Calu3 (cell line): ENCODE results near the gene DBR1. TPM values are rescaled to one million over a fixed set of nuclear protein-coding genes. Genes with fewer than 3 reads are reported as not detected.

Experiments
- BruUV-seq: library from RNA; stranded (reverse); fragments of 400-500 nt; replicated peaks from 2 replicates; lab custom pipeline; 2021; lab: Mats Ljungman, UMichigan
- CTCF ChIA-PET: fragments of 300-600 bp; sonication (Branson Sonifier 250); formaldehyde crosslinking; loops from one replicate; lab custom pipeline; 2022; ENCODE audit warnings: antibody characterized with exemption; lab: Charles Lee
- DNase-seq: peaks from one replicate; pipeline ENCODE4 v3.0.0; 2022
- H3K27ac Mint-ChIP-seq: one replicate; pipeline ENCODE4 v1.8.0; 2022; ENCODE audit warnings: mixed read lengths; ENCODE audit not compliant: unreplicated experiment
- H3K27me3 Mint-ChIP-seq: one replicate; pipeline ENCODE4 v1.8.0; 2022; ENCODE audit warnings: mixed read lengths; ENCODE audit not compliant: unreplicated experiment
- H3K36me3 Mint-ChIP-seq: one replicate; pipeline ENCODE4 v1.8.0; 2022; ENCODE audit warnings: mild to moderate bottlenecking, moderate library complexity, mixed read lengths; ENCODE audit not compliant: insufficient read depth, unreplicated experiment
- H3K4me1 Mint-ChIP-seq: one replicate; pipeline ENCODE4 v1.8.0; 2022; ENCODE audit warnings: mild to moderate bottlenecking, low read depth, mixed read lengths; ENCODE audit not compliant: unreplicated experiment
- H3K4me3 Mint-ChIP-seq: one replicate; pipeline ENCODE4 v1.8.0; 2022; ENCODE audit warnings: mild to moderate bottlenecking, low read depth, moderate library complexity, mixed read lengths; ENCODE audit not compliant: unreplicated experiment
- H3K9me3 Mint-ChIP-seq: one replicate; pipeline ENCODE4 v1.8.0; 2022; ENCODE audit warnings: low read depth, mixed read lengths; ENCODE audit not compliant: unreplicated experiment
- intact Hi-C: fragments of 100-400 bp; cut with micrococcal nuclease; formaldehyde crosslinking; loops from one replicate; pipeline ENCODE4 v1.10.0; 2022; ENCODE audit not compliant: unreplicated experiment
- total RNA-seq: library from RNA; stranded (reverse); gene quantifications from 2 replicates; pipeline ENCODE4 v1.2.3, GENCODE V29; 2022
- TF ChIP-seq, protein P1 (sequence below): fragments of 200-600 bp; IDR thresholded peaks from one replicate; pipeline ENCODE4 v1.8.0; 2022; ENCODE audit warnings: antibody characterized with exemption; ENCODE audit not compliant: unreplicated experiment

The DBR1 gene
- total RNA-seq, 1 experiment from 2014 or later = 30.8 TPM

DNA sequence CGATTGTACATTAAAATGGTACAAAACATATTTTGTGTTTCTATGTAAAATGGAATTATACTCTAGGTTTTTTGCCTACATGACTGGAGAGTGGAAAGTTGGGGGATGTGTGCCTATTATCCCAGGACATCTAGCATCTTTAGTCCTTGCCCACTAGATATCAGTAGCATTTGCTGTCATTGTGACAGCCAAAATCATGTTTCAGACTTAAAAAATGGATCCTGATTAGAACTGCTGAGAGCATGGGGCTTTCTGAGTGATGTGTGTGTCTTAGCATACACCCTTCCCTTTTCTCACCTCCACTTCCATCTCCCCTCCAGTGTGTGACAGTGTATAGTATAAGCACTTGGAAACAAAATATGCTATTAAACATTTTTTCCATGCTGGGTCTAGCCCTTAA lies 25.7 kb upstream of the DBR1 start:
- TF ChIP-seq, protein P1, sequence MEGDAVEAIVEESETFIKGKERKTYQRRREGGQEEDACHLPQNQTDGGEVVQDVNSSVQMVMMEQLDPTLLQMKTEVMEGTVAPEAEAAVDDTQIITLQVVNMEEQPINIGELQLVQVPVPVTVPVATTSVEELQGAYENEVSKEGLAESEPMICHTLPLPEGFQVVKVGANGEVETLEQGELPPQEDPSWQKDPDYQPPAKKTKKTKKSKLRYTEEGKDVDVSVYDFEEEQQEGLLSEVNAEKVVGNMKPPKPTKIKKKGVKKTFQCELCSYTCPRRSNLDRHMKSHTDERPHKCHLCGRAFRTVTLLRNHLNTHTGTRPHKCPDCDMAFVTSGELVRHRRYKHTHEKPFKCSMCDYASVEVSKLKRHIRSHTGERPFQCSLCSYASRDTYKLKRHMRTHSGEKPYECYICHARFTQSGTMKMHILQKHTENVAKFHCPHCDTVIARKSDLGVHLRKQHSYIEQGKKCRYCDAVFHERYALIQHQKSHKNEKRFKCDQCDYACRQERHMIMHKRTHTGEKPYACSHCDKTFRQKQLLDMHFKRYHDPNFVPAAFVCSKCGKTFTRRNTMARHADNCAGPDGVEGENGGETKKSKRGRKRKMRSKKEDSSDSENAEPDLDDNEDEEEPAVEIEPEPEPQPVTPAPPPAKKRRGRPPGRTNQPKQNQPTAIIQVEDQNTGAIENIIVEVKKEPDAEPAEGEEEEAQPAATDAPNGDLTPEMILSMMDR = no peak
- H3K9me3 Mint-ChIP-seq = no peaks in the 10 kb centered on the region
- no TSS peak for BruUV-seq
- no peak overlapping the region for H3K27ac Mint-ChIP-seq
- H3K36me3 Mint-ChIP-seq = no peaks in the 10 kb centered on the region
- intact Hi-C loops = no loop called here
- H3K27me3 Mint-ChIP-seq = no peaks in the 10 kb centered on the region
- DNase-seq = no peak
- peaks cover 25% of the 10 kb centered on the region for H3K4me1 Mint-ChIP-seq
- no peak overlapping the region for H3K4me3 Mint-ChIP-seq
- CTCF ChIA-PET = no interaction called here

DNA sequence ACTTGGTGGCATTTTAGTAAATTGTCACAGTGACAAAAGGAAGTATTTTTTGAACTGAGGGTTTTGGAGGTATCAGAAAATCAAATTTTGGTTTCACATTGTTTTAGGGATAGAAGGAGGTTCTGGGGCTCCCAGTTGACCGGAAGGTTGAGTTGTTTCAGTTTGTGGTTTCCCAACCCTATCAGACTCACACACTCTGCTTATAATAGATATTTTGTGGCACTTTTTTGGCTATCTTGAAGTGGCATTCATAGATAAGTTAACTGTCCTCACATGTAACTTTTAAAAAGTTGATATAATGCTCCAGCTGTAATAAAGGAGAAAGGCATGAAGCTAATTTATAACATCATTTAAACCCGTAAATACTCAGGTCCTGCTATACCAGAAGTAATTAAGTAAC lies 25.1 kb upstream of the DBR1 start:
- TF ChIP-seq, protein P1 = no peak
- Mint-ChIP-seq H3K9me3 (no peaks in the 10 kb centered on the region), H3K27ac (no peak overlapping the region), H3K27me3 (no peaks in the 10 kb centered on the region), H3K36me3 (no peaks in the 10 kb centered on the region), H3K4me1 (peaks cover 20% of the 10 kb centered on the region), H3K4me3 (no peak overlapping the region)
- no peak for DNase-seq
- intact Hi-C loops = no loop called here
- BruUV-seq = no TSS peak
- CTCF ChIA-PET = no interaction called here

- BruUV-seq = no TSS peak
- H3K4me3 Mint-ChIP-seq = no peak overlapping the region
- H3K27ac Mint-ChIP-seq = no peak overlapping the region
- TF ChIP-seq, protein P1 = no peak
- CTCF ChIA-PET = interaction anchor here (1.1 kb wide), 1 partner anchor 11 kb away, joined by 3 read pairs; no protein-coding TSS in a partner anchor
- DNase-seq = no peak
- intact Hi-C loops = no loop called here
- no peaks in the 10 kb centered on the region for H3K36me3 Mint-ChIP-seq
- H3K4me1 Mint-ChIP-seq = peaks cover 8% of the 10 kb centered on the region
- no peaks in the 10 kb centered on the region for H3K9me3 Mint-ChIP-seq
- no peaks in the 10 kb centered on the region for H3K27me3 Mint-ChIP-seq
These were observed 22.8 kb upstream of the DBR1 start for GRCh38 chr3:138197524-138197923.

GRCh38 chr3:138197058-138197457 lies 22.3 kb upstream of the DBR1 start:
- TF ChIP-seq, protein P1 = no peak
- H3K27ac Mint-ChIP-seq = no peak overlapping the region
- CTCF ChIA-PET = interaction anchor here (1.1 kb wide), 1 partner anchor 11 kb away, joined by 3 read pairs; no protein-coding TSS in a partner anchor
- intact Hi-C loops = no loop called here
- H3K36me3 Mint-ChIP-seq = no peaks in the 10 kb centered on the region
- DNase-seq = peak; percentile 15
- H3K4me3 Mint-ChIP-seq = no peak overlapping the region
- no peaks in the 10 kb centered on the region for H3K27me3 Mint-ChIP-seq
- H3K4me1 Mint-ChIP-seq = peaks cover 8% of the 10 kb centered on the region
- H3K9me3 Mint-ChIP-seq = no peaks in the 10 kb centered on the region
- BruUV-seq = no TSS peak
